Activated T-cell treated with anti-CD3 and anti-CD28 coated beads, Interleukin-2, amount 50 U/mL, for 72 hours (primary cell): Measurements from ENCODE around the gene PSMD6. TPM values are rescaled to one million over a fixed set of nuclear protein-coding genes. Genes with fewer than 3 reads are reported as not detected.
A peak's percentile ranks its signal among the peaks of the same experiment; 100 is the strongest.

Experiments
- ATAC-seq, 2 donors: fragments of 150-1000 bp; cut with Tn5 transposase; replicated peaks in 1 of 2; 2 replicates each; pipeline ENCODE4 v1.10.0; 2021; ENCODE audit warnings: moderate library complexity in 2 of 2, mild to moderate bottlenecking in 1 of 2
- DNase-seq, 2 donors: peaks; one replicate each; pipeline ENCODE4 v3.0.0; 2021 to 2022; ENCODE audit warnings: mixed read lengths in 1 of 2
- H3K27ac Mint-ChIP-seq: one replicate; pipeline ENCODE4 v1.8.0; 2022; ENCODE audit warnings: mild to moderate bottlenecking, moderate library complexity, mixed read lengths
- H3K27me3 Mint-ChIP-seq: one replicate; pipeline ENCODE4 v1.8.0; 2022; ENCODE audit warnings: low read depth, mixed read lengths
- H3K36me3 Mint-ChIP-seq, 2 donors: one replicate each; pipeline ENCODE4 v1.8.0; 2022; ENCODE audit warnings: mixed read lengths in 2 of 2, mild to moderate bottlenecking in 1 of 2; ENCODE audit not compliant: insufficient read depth in 2 of 2
- H3K4me1 Mint-ChIP-seq: one replicate; pipeline ENCODE4 v1.8.0; 2022; ENCODE audit warnings: low read depth, mixed read lengths
- H3K4me3 Mint-ChIP-seq, 2 donors: one replicate each; pipeline ENCODE4 v1.8.0; 2022; ENCODE audit warnings: mild to moderate bottlenecking in 2 of 2, mixed read lengths in 2 of 2, moderate library complexity in 2 of 2
- H3K9me3 Mint-ChIP-seq, 2 donors: one replicate each; pipeline ENCODE4 v1.8.0; 2022; ENCODE audit warnings: mixed read lengths in 2 of 2
- total RNA-seq, 2 donors: library from RNA; stranded (reverse); gene quantifications; one replicate each; pipeline ENCODE4 v1.2.3, GENCODE V29; 2022

The PSMD6 gene
- 10 to 100 TPM; 83.4 to 90.3 TPM for total RNA-seq

GRCh38 chr3:64023187-64023860, at the start of gene PSMD6:
Gene PSMD6 (minus strand): TSS chr3:64023494. CDS start chr3:64023419, 75 bp downstream.
- Mint-ChIP-seq H3K36me3 (peaks cover 3 to 8% of the 10 kb centered on the region in 2 donors), H3K27me3 (peaks cover 15% of the 10 kb centered on the region), H3K27ac (peak within 1 kb of the TSS; percentile 96), H3K4me1 (peaks cover 39% of the 10 kb centered on the region), H3K4me3 (peak within 1 kb of the TSS; percentile 84 to 89), H3K9me3 (no peaks in the 10 kb centered on the region)
- peak; percentile 93 to 95 for DNase-seq
- ATAC-seq: peak; percentile 91 to 93

GRCh38 chr3:64072126-64072525, 48.8 kb upstream of the PSMD6 start:
- ATAC-seq (no peak), DNase-seq (no peak)
- H3K27ac Mint-ChIP-seq: no peak overlapping the region
- no peaks in the 10 kb centered on the region for H3K9me3 Mint-ChIP-seq
- peaks cover 68% of the 10 kb centered on the region for H3K27me3 Mint-ChIP-seq
- no peak overlapping the region for H3K4me3 Mint-ChIP-seq
- H3K36me3 Mint-ChIP-seq: no peaks in the 10 kb centered on the region
- no peaks in the 10 kb centered on the region for H3K4me1 Mint-ChIP-seq

GRCh38 chr3:64070704-64071103, 47.4 kb upstream of the PSMD6 start:
- Mint-ChIP-seq H3K27ac (no peak overlapping the region), H3K36me3 (no peaks in the 10 kb centered on the region), H3K4me3 (no peak overlapping the region), H3K9me3 (no peaks in the 10 kb centered on the region), H3K4me1 (no peaks in the 10 kb centered on the region), H3K27me3 (peaks cover 65% of the 10 kb centered on the region)
- DNase-seq (no peak), ATAC-seq (no peak)

GRCh38 chr3:64067506-64068346, 44.4 kb upstream of the PSMD6 start:
- Mint-ChIP-seq H3K36me3 (no peaks in the 10 kb centered on the region), H3K27me3 (peaks cover 61% of the 10 kb centered on the region), H3K4me3 (no peak overlapping the region), H3K27ac (no peak overlapping the region), H3K4me1 (no peaks in the 10 kb centered on the region), H3K9me3 (no peaks in the 10 kb centered on the region)
- ATAC-seq: no peak
- no peak for DNase-seq

GRCh38 chr3:64064804-64065203, 41.5 kb upstream of the PSMD6 start:
- ATAC-seq (no peak), DNase-seq (no peak)
- no peaks in the 10 kb centered on the region for H3K9me3 Mint-ChIP-seq
- H3K4me3 Mint-ChIP-seq: no peak overlapping the region
- H3K27me3 Mint-ChIP-seq: peaks cover 49% of the 10 kb centered on the region
- no peak overlapping the region for H3K27ac Mint-ChIP-seq
- H3K36me3 Mint-ChIP-seq: no peaks in the 10 kb centered on the region
- H3K4me1 Mint-ChIP-seq: no peaks in the 10 kb centered on the region

GRCh38 chr3:64063983-64064438, 40.7 kb upstream of the PSMD6 start:
- H3K9me3 Mint-ChIP-seq: no peaks in the 10 kb centered on the region
- peaks cover 48% of the 10 kb centered on the region for H3K27me3 Mint-ChIP-seq
- no peak for DNase-seq
- no peak overlapping the region for H3K4me3 Mint-ChIP-seq
- no peaks in the 10 kb centered on the region for H3K36me3 Mint-ChIP-seq
- H3K27ac Mint-ChIP-seq: no peak overlapping the region
- no peak for ATAC-seq
- H3K4me1 Mint-ChIP-seq: no peaks in the 10 kb centered on the region

- H3K4me3 Mint-ChIP-seq: no peak overlapping the region
- no peaks in the 10 kb centered on the region for H3K9me3 Mint-ChIP-seq
- H3K27me3 Mint-ChIP-seq: peaks cover 48% of the 10 kb centered on the region
- ATAC-seq (no peak), DNase-seq (no peak)
- no peak overlapping the region for H3K27ac Mint-ChIP-seq
- H3K4me1 Mint-ChIP-seq: no peaks in the 10 kb centered on the region
- no peaks in the 10 kb centered on the region for H3K36me3 Mint-ChIP-seq
Observed at GRCh38 chr3:64063207-64063982, 40.1 kb upstream of the PSMD6 start.

GRCh38 chr3:64061628-64062027, 38.3 kb upstream of the PSMD6 start:
- no peak for ATAC-seq
- Mint-ChIP-seq H3K27me3 (peaks cover 60% of the 10 kb centered on the region), H3K4me3 (no peak overlapping the region)

GRCh38 chr3:64059484-64060175, 36.3 kb upstream of the PSMD6 start:
- H3K9me3 Mint-ChIP-seq: no peaks in the 10 kb centered on the region
- DNase-seq: no peak
- peaks cover 71% of the 10 kb centered on the region for H3K27me3 Mint-ChIP-seq
- no peak overlapping the region for H3K4me3 Mint-ChIP-seq
- H3K4me1 Mint-ChIP-seq: no peaks in the 10 kb centered on the region
- no peak overlapping the region for H3K27ac Mint-ChIP-seq
- H3K36me3 Mint-ChIP-seq: peaks cover 0 to 2% of the 10 kb centered on the region in 2 donors
- ATAC-seq: no peak

More at GRCh38 chr3:64061628-64062027, 38.3 kb upstream of the PSMD6 start:
- H3K9me3 Mint-ChIP-seq: no peaks in the 10 kb centered on the region
- H3K4me1 Mint-ChIP-seq: no peaks in the 10 kb centered on the region
- peaks cover 0 to 2% of the 10 kb centered on the region in 2 donors for H3K36me3 Mint-ChIP-seq
- no peak overlapping the region for H3K27ac Mint-ChIP-seq
- no peak for DNase-seq

- DNase-seq (no peak), ATAC-seq (no peak)
- Mint-ChIP-seq H3K36me3 (peaks cover 0 to 2% of the 10 kb centered on the region in 2 donors), H3K9me3 (no peaks in the 10 kb centered on the region), H3K4me3 (no peak overlapping the region), H3K27ac (no peak overlapping the region), H3K4me1 (no peaks in the 10 kb centered on the region), H3K27me3 (peaks cover 65% of the 10 kb centered on the region)
Observed at GRCh38 chr3:64058566-64058965, 35.3 kb upstream of the PSMD6 start.

- no peak overlapping the region for H3K27ac Mint-ChIP-seq
- ATAC-seq (no peak), DNase-seq (no peak)
- no peaks in the 10 kb centered on the region for H3K4me1 Mint-ChIP-seq
- H3K9me3 Mint-ChIP-seq: no peaks in the 10 kb centered on the region
- no peak overlapping the region for H3K4me3 Mint-ChIP-seq
- H3K36me3 Mint-ChIP-seq: peaks cover 0 to 2% of the 10 kb centered on the region in 2 donors
- H3K27me3 Mint-ChIP-seq: peaks cover 59% of the 10 kb centered on the region
Observed at GRCh38 chr3:64057231-64057630, 33.9 kb upstream of the PSMD6 start.

GRCh38 chr3:64056606-64057180, 33.4 kb upstream of the PSMD6 start:
- Mint-ChIP-seq H3K9me3 (no peaks in the 10 kb centered on the region), H3K36me3 (peaks cover 0 to 2% of the 10 kb centered on the region in 2 donors), H3K4me1 (no peaks in the 10 kb centered on the region), H3K4me3 (no peak overlapping the region), H3K27me3 (peaks cover 55% of the 10 kb centered on the region), H3K27ac (no peak overlapping the region)
- no peak for DNase-seq
- no peak for ATAC-seq
